ENCODE measurements around the gene SYP. TPM values are rescaled to one million over a fixed set of nuclear protein-coding genes. Genes with fewer than 3 reads are reported as not detected.
A peak's percentile ranks its signal among the peaks of the same experiment; 100 is the strongest.
"Not testable (repeated sequence)": the region's sequence is repeated elsewhere in the genome, so short reads cannot be mapped to it uniquely, and the experiment has no call there.

The SYP gene
- total and polyA plus RNA-seq, 12 donors = 0.59 to 2.9 (median 1.2) TPM

DNA sequence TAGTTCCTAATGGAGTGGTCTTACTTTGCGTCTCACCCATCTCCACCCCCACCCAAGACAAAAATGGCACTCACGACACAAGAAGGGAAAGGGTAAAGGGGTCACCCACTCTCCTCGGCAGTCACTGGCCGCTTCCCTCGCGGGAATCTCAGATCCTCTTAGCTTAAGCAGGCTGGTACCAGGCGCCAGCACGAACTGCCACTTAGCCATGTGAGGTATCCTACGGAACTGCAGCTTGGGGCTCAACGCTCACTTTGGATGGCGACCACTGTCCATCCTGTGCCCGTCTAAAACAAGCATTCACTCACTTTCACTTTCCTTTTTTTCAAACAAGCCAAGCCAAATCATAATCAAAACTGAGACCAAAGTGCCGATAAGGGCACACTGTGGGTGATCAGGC is 52.1 kb downstream of the SYP start:
- H3K4me3 ChIP-seq = no peak overlapping the region
- no peaks in the 10 kb centered on the region for H3K27me3 ChIP-seq
- no peaks in the 10 kb centered on the region for H3K36me3 ChIP-seq
- no peaks in the 10 kb centered on the region for H3K9me3 ChIP-seq
- DNase-seq = no peak
- H3K4me1 ChIP-seq = no peaks in the 10 kb centered on the region
- H3K27ac ChIP-seq = no peak overlapping the region
- ATAC-seq = no peak
- intact Hi-C loops (cut with DNase I) = no loop called here
- no peak for TF ChIP-seq CTCF (IDR thresholded peaks at IDR 0.05)
- WGBS, 2 donors = 93 to 94% methylated on average over 13 of the region's 13 CpGs

DNA sequence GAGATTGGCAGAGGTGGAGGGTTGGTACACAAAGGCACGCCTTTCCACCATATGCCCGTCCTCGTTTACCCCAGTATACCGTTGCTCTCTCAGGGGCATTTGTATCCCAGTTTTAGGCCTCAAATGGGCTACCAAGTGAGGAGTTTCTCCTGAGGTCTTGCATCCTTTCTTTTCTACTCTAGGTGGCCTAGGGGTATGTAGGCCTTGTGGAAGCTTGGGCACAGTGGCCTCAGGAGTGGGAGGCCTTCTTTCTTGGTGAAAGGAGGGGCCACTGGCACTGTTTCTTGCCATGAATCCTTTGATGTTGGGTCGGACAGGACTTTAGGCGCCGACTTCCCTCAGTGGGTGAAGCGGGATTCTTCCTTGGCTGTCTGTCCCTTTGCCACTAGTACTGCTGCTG is 52.7 kb downstream of the SYP start:
- ATAC-seq = no peak
- Histone ChIP-seq H3K27ac (no peak overlapping the region), H3K36me3 (no peaks in the 10 kb centered on the region), H3K27me3 (no peaks in the 10 kb centered on the region), H3K9me3 (no peaks in the 10 kb centered on the region), H3K4me1 (no peaks in the 10 kb centered on the region), H3K4me3 (no peak overlapping the region)
- DNase-seq = no peak
- WGBS, 2 donors = 93 to 96% methylated on average over 8 of the region's 8 CpGs
- intact Hi-C loops (cut with DNase I) = no loop called here
- TF ChIP-seq CTCF (IDR thresholded peaks at IDR 0.05) = no peak

- 87 to 90% methylated on average over 7 of the region's 7 CpGs for WGBS, 2 donors
- Histone ChIP-seq H3K36me3 (peaks cover 0 to 10% (median 0%) of the 10 kb centered on the region in 9 donors), H3K9me3 (peaks cover 0 to 39% (median 0%) of the 10 kb centered on the region in 11 donors)
- intact Hi-C loops (cut with DNase I); H3K27me3 ChIP-seq; H3K4me3 ChIP-seq; H3K27ac ChIP-seq; DNase-seq; H3K4me1 ChIP-seq; ATAC-seq: not testable (repeated sequence)
Measured at GRCh38 chrX:49143154-49143553, 56.8 kb downstream of the SYP start.

- intact Hi-C loops (cut with DNase I); H3K27me3 ChIP-seq; ATAC-seq; H3K27ac ChIP-seq; DNase-seq; H3K4me3 ChIP-seq; H3K4me1 ChIP-seq: not testable (repeated sequence)
- Histone ChIP-seq H3K36me3 (peaks cover 0 to 10% (median 0%) of the 10 kb centered on the region in 9 donors), H3K9me3 (peaks cover 0 to 45% (median 0%) of the 10 kb centered on the region in 11 donors)
- 35 to 40% methylated on average over 9 of the region's 9 CpGs for WGBS, 2 donors
- TF ChIP-seq CTCF (IDR thresholded peaks at IDR 0.05) = peak in 8 of 9 donors; percentile 16 to 60 (median 44)
Measured at GRCh38 chrX:49142264-49142663, 57.7 kb downstream of the SYP start.

DNA sequence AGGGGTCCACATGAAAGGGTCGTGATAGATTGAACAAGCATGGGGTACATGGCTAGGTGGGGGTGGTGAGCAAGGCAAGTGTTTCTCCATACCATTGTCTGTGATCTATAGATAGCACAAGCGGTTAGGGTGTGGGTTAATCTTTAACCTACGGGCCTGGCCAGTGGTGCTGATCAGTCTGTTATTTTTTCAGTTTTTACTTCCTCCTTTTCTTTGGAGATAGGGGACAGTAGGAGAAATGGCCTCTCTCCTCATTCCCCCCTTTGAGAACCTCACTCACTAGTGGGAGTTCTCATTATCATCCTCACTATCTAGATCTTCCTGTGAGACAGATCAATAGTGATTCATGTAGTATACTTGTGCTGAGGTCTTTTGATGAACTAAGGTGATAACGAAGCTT is 60.3 kb downstream of the SYP start:
- Histone ChIP-seq H3K27me3 (no peaks in the 10 kb centered on the region), H3K36me3 (peaks cover 0 to 10% (median 0%) of the 10 kb centered on the region in 9 donors), H3K27ac (no peak overlapping the region), H3K4me3 (no peak overlapping the region), H3K9me3 (peaks cover 0 to 45% (median 0%) of the 10 kb centered on the region in 11 donors), H3K4me1 (no peaks in the 10 kb centered on the region)
- TF ChIP-seq CTCF (IDR thresholded peaks at IDR 0.05) = no peak
- ATAC-seq (no peak), DNase-seq (no peak)
- WGBS, 2 donors = 88 to 92% methylated on average over 4 of the region's 4 CpGs
- intact Hi-C loops (cut with DNase I) = no loop called here

Other genes starting within 250 kb of the SYP start
- 10 to 100 TPM; 17.9 to 27.3 (median 24.7) TPM for gene OTUD5, start 242.6 kb downstream of the SYP start, total RNA-seq
- 10 to 100 TPM; 25.4 to 26.6 TPM for gene OTUD5, start 242.6 kb downstream of the SYP start, polyA plus RNA-seq
- gene KCND1, start 228.3 kb downstream of the SYP start, total RNA-seq = 1 to 10 TPM in 1 of 10 donors, under 1 TPM in 9; 0.13 to 1.7 (median 0.32) TPM
- under 1 TPM; 0.44 to 0.48 TPM for gene KCND1, start 228.3 kb downstream of the SYP start, polyA plus RNA-seq
- gene GRIPAP1, start 197.9 kb downstream of the SYP start, total RNA-seq = 10 to 100 TPM; 16.2 to 26.0 (median 21.9) TPM
- gene GRIPAP1, start 197.9 kb downstream of the SYP start, polyA plus RNA-seq = 10 to 100 TPM; 16.6 to 34.1 TPM
- gene TFE3, start 156.8 kb downstream of the SYP start, total RNA-seq = 10 to 100 TPM; 13.8 to 29.1 (median 16.1) TPM
- 10 to 100 TPM; 17.6 to 34.8 TPM for gene TFE3, start 156.8 kb downstream of the SYP start, polyA plus RNA-seq
- 1 to 10 TPM in 7 of 10 donors, under 1 TPM in 3; 0.71 to 2.0 (median 1.2) TPM for gene CCDC120, start 141.2 kb downstream of the SYP start, total RNA-seq
- 1 to 10 TPM in 1 of 2 donors, under 1 TPM in 1; 0.70 to 1.7 TPM for gene CCDC120, start 141.2 kb downstream of the SYP start, polyA plus RNA-seq
- gene PRAF2, start 126.2 kb downstream of the SYP start, total RNA-seq = 10 to 100 TPM in 1 of 10 donors, 1 to 10 TPM in 9; 5.4 to 16.9 (median 8.1) TPM
- 10 to 100 TPM; 24.4 to 26.5 TPM for gene PRAF2, start 126.2 kb downstream of the SYP start, polyA plus RNA-seq
- 10 to 100 TPM; 45.7 to 84.7 (median 60.6) TPM for gene WDR45, start 120.3 kb downstream of the SYP start, total RNA-seq
- 100 to 1,000 TPM in 1 of 2 donors, 10 to 100 TPM in 1; 87.7 to 107 TPM for gene WDR45, start 120.3 kb downstream of the SYP start, polyA plus RNA-seq
- 10 to 100 TPM; 16.5 to 23.2 (median 20.0) TPM for gene GPKOW, start 76.5 kb downstream of the SYP start, total RNA-seq
- gene GPKOW, start 76.5 kb downstream of the SYP start, polyA plus RNA-seq = 10 to 100 TPM in 1 of 2 donors, 1 to 10 TPM in 1; 6.4 to 28.8 TPM
- gene MAGIX, start 37.4 kb downstream of the SYP start, total RNA-seq = 1 to 10 TPM; 2.7 to 9.8 (median 4.0) TPM
- 10 to 100 TPM in 1 of 2 donors, 1 to 10 TPM in 1; 5.4 to 13.5 TPM for gene MAGIX, start 37.4 kb downstream of the SYP start, polyA plus RNA-seq
- gene PLP2, start 28.3 kb downstream of the SYP start, total RNA-seq = 100 to 1,000 TPM in 1 of 10 donors, 10 to 100 TPM in 9; 20.3 to 157 (median 41.2) TPM
- gene PLP2, start 28.3 kb downstream of the SYP start, polyA plus RNA-seq = 100 to 1,000 TPM in 1 of 2 donors, 10 to 100 TPM in 1; 64.6 to 352 TPM
- 10 to 100 TPM in 3 of 10 donors, 1 to 10 TPM in 7; 6.6 to 14.8 (median 9.4) TPM for gene PRICKLE3, start 13.8 kb downstream of the SYP start, total RNA-seq
- gene PRICKLE3, start 13.8 kb downstream of the SYP start, polyA plus RNA-seq = 10 to 100 TPM in 1 of 2 donors, 1 to 10 TPM in 1; 8.8 to 10.8 TPM
- gene CACNA1F, start 33.1 kb upstream of the SYP start, total RNA-seq = under 1 TPM in 6 of 10 donors, not detected in 4; 0.05 to 0.42 (median 0.15) TPM
- under 1 TPM; 0.03 to 0.07 TPM for gene CACNA1F, start 33.1 kb upstream of the SYP start, polyA plus RNA-seq
- gene CCDC22, start 35.3 kb upstream of the SYP start, total RNA-seq = 10 to 100 TPM in 9 of 10 donors, 1 to 10 TPM in 1; 9.5 to 12.6 (median 11.0) TPM
- 10 to 100 TPM in 1 of 2 donors, 1 to 10 TPM in 1; 6.4 to 14.4 TPM for gene CCDC22, start 35.3 kb upstream of the SYP start, polyA plus RNA-seq
- gene FOXP3, start 64.5 kb upstream of the SYP start, total RNA-seq = 1 to 10 TPM in 1 of 10 donors, not detected in 9; 1.2 TPM
- gene FOXP3, start 64.5 kb upstream of the SYP start, polyA plus RNA-seq = under 1 TPM in 1 of 2 donors, not detected in 1; 0.04 TPM
- 10 to 100 TPM; 16.1 to 26.0 (median 19.8) TPM for gene PPP1R3F, start 69.6 kb upstream of the SYP start, total RNA-seq
- 10 to 100 TPM; 10.8 to 23.1 TPM for gene PPP1R3F, start 69.6 kb upstream of the SYP start, polyA plus RNA-seq
- not detected for gene GAGE10, start 103.5 kb upstream of the SYP start, total RNA-seq
- gene GAGE10, start 103.5 kb upstream of the SYP start, polyA plus RNA-seq = not detected
- not detected for gene GAGE12J, start 121.8 kb upstream of the SYP start, total RNA-seq
- not detected for gene GAGE12J, start 121.8 kb upstream of the SYP start, polyA plus RNA-seq
- not detected for gene GAGE13, start 131.4 kb upstream of the SYP start, total RNA-seq
- gene GAGE13, start 131.4 kb upstream of the SYP start, polyA plus RNA-seq = not detected